ENCODE data around the gene RNF103. TPM values are rescaled to one million over a fixed set of nuclear protein-coding genes. Genes with fewer than 3 reads are reported as not detected.

Gene RNF103
- total and polyA plus RNA-seq, 2 donors from 2014 or later = 12.5 to 29.9 TPM

DNA sequence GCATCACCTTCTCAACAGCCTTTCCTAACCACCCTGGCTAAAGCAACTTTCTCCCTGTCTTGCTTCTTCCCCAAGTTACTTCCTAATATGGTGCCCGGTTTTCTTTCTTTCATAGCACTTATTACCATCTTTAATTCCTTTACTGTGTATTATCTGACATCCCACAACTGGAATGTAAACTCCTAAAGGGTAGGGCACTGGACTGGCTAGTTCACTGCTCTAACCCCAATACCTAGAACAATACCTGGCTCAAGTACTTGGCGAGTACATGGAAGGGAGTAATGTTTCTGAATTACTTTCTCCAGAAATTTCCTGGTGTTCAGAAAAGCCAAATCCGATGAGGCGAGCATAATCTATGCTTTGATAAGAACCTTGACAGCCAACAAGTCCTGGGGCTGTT, 22.7 kb upstream of the RNF103 start:
- Histone ChIP-seq H3K36me3 (ENCODE audit: control insufficient read depth in 2 of 3, insufficient read depth in 3 of 3, low read length in 3 of 3) (no peaks in the 10 kb centered on the region), H3K27ac (ENCODE audit: low read depth in 2 of 2, low read length in 2 of 2) (no peak overlapping the region), H3K9ac (ENCODE audit: low read length in 3 of 3) (no peak overlapping the region), H3K4me1 (ENCODE audit: control insufficient read depth in 2 of 3, insufficient read depth in 2 of 3, low read depth in 1 of 3, low read length in 3 of 3) (peaks cover 0 to 4% (median 0%) of the 10 kb centered on the region in 3 donors), H3K4me3 (ENCODE audit: low read length in 3 of 3) (no peak overlapping the region), H3K27me3 (ENCODE audit: control insufficient read depth, insufficient read depth, low read length) (no peaks in the 10 kb centered on the region), H3K9me3 (ENCODE audit: control insufficient read depth in 2 of 3, insufficient read depth in 1 of 3, low read length in 3 of 3) (peaks cover 0 to 3% (median 0%) of the 10 kb centered on the region in 3 donors)
- intact Hi-C loops (cut with DNase I) = no loop called here
- FAIRE-seq (no peak), DNase-seq (no peak)
- TF ChIP-seq, protein P1, sequence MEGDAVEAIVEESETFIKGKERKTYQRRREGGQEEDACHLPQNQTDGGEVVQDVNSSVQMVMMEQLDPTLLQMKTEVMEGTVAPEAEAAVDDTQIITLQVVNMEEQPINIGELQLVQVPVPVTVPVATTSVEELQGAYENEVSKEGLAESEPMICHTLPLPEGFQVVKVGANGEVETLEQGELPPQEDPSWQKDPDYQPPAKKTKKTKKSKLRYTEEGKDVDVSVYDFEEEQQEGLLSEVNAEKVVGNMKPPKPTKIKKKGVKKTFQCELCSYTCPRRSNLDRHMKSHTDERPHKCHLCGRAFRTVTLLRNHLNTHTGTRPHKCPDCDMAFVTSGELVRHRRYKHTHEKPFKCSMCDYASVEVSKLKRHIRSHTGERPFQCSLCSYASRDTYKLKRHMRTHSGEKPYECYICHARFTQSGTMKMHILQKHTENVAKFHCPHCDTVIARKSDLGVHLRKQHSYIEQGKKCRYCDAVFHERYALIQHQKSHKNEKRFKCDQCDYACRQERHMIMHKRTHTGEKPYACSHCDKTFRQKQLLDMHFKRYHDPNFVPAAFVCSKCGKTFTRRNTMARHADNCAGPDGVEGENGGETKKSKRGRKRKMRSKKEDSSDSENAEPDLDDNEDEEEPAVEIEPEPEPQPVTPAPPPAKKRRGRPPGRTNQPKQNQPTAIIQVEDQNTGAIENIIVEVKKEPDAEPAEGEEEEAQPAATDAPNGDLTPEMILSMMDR (IDR thresholded peaks at IDR 0.05; ENCODE audit: borderline replicate concordance, extremely low read depth, insufficient read depth) = no peak

DNA sequence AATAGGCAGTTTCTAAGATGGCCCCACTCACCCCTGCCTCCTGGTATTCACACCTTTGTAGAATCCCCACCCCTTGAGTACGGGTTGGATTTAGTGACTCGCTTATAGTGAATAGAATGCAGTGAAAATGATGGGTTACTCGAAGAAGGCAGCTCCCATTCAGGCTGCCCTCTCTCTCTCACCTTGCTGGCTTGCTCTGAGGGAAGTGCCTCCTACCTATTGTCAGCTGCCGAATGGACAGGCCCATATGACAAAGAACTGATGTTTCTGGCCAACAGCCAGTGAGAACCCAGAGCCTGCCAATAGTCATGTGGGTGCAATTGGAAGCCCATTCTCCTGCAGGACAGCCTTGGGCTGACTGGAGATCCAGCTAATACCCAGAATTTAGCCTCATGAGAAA, 22.1 kb upstream of the RNF103 start:
- Histone ChIP-seq H3K27ac (ENCODE audit: low read depth in 2 of 2, low read length in 2 of 2) (no peak overlapping the region), H3K4me1 (ENCODE audit: control insufficient read depth in 2 of 3, insufficient read depth in 2 of 3, low read depth in 1 of 3, low read length in 3 of 3) (peaks cover 0 to 4% (median 0%) of the 10 kb centered on the region in 3 donors), H3K9me3 (ENCODE audit: control insufficient read depth in 2 of 3, insufficient read depth in 1 of 3, low read length in 3 of 3) (peaks cover 0 to 3% (median 0%) of the 10 kb centered on the region in 3 donors), H3K27me3 (ENCODE audit: control insufficient read depth, insufficient read depth, low read length) (no peaks in the 10 kb centered on the region), H3K4me3 (ENCODE audit: low read length in 3 of 3) (no peak overlapping the region), H3K9ac (ENCODE audit: low read length in 3 of 3) (no peak overlapping the region), H3K36me3 (ENCODE audit: control insufficient read depth in 2 of 3, insufficient read depth in 3 of 3, low read length in 3 of 3) (no peaks in the 10 kb centered on the region)
- intact Hi-C loops (cut with DNase I) = no loop called here
- TF ChIP-seq, protein P1 (IDR thresholded peaks at IDR 0.05; ENCODE audit: borderline replicate concordance, extremely low read depth, insufficient read depth) = no peak
- DNase-seq (no peak), FAIRE-seq (no peak)

DNA sequence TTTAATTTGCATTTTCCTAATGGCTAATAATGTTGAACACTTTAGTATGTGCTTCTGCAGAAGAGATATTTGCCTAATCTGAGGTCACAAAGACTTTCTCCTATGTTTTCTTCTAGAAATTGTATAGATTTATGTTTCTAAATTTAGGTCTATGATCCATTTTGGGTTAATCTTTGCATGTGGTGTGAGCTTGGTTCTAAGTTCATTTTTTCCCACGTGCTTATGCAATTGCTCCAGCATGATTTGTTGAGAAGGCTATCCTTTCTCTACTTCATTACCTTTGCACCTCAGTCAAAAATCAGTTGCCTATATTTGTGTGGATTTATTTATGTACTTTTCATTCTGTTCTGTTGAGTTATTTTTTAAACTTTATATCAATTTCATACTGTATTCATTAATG, 15.0 kb upstream of the RNF103 start:
- TF ChIP-seq, protein P1 (IDR thresholded peaks at IDR 0.05; ENCODE audit: borderline replicate concordance, extremely low read depth, insufficient read depth) = no peak
- FAIRE-seq (no peak), DNase-seq (no peak)
- Histone ChIP-seq H3K4me3 (ENCODE audit: low read length in 3 of 3) (no peak overlapping the region), H3K27me3 (ENCODE audit: control insufficient read depth, insufficient read depth, low read length) (no peaks in the 10 kb centered on the region), H3K36me3 (ENCODE audit: control insufficient read depth in 2 of 3, insufficient read depth in 3 of 3, low read length in 3 of 3) (no peaks in the 10 kb centered on the region), H3K4me1 (ENCODE audit: control insufficient read depth in 2 of 3, insufficient read depth in 2 of 3, low read depth in 1 of 3, low read length in 3 of 3) (no peaks in the 10 kb centered on the region), H3K9ac (ENCODE audit: low read length in 3 of 3) (no peak overlapping the region), H3K9me3 (ENCODE audit: control insufficient read depth in 2 of 3, insufficient read depth in 1 of 3, low read length in 3 of 3) (peaks cover 0 to 13% (median 0%) of the 10 kb centered on the region in 3 donors), H3K27ac (ENCODE audit: low read depth in 2 of 2, low read length in 2 of 2) (no peak overlapping the region)
- intact Hi-C loops (cut with DNase I) = no loop called here

DNA sequence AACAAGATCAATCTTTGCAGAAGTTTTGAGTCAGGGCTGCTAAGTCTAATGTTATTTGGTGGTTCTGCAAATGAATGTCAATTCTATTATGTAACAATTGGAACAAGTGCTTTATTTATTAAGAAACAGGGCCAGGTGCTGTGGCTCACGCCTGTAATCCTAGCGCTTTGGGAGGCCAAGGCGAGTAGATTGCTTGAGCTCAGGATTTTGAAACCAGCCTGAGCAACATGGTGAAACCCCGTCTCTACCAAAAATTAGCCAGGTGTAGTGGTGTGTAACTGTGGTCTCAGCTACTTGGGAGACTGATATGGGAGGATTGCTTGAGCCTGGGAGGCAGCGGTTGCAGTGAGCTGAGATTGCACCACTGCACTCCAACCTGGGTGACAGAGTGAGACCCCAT, 13.2 kb upstream of the RNF103 start:
- FAIRE-seq (no peak), DNase-seq (no peak)
- TF ChIP-seq, protein P1 (IDR thresholded peaks at IDR 0.05; ENCODE audit: borderline replicate concordance, extremely low read depth, insufficient read depth) = no peak
- Histone ChIP-seq H3K27me3 (ENCODE audit: control insufficient read depth, insufficient read depth, low read length) (no peaks in the 10 kb centered on the region), H3K9ac (ENCODE audit: low read length in 3 of 3) (no peak overlapping the region), H3K4me1 (ENCODE audit: control insufficient read depth in 2 of 3, insufficient read depth in 2 of 3, low read depth in 1 of 3, low read length in 3 of 3) (no peaks in the 10 kb centered on the region), H3K27ac (ENCODE audit: low read depth in 2 of 2, low read length in 2 of 2) (no peak overlapping the region), H3K4me3 (ENCODE audit: low read length in 3 of 3) (no peak overlapping the region), H3K9me3 (ENCODE audit: control insufficient read depth in 2 of 3, insufficient read depth in 1 of 3, low read length in 3 of 3) (peaks cover 0 to 13% (median 0%) of the 10 kb centered on the region in 3 donors), H3K36me3 (ENCODE audit: control insufficient read depth in 2 of 3, insufficient read depth in 3 of 3, low read length in 3 of 3) (no peaks in the 10 kb centered on the region)
- intact Hi-C loops (cut with DNase I) = no loop called here

Data from kidney (tissue), 14 donors.